Endothelial cell (in vitro differentiated cells): Measurements from ENCODE around the gene GTSE1. TPM values are rescaled to one million over a fixed set of nuclear protein-coding genes. Genes with fewer than 3 reads are reported as not detected.
A peak's percentile ranks its signal among the peaks of the same experiment; 100 is the strongest.

Experiments
- DNase-seq: peaks from one replicate; pipeline ENCODE4 v3.0.0; 2021; ENCODE audit warnings: low spot score
- H3K27ac Mint-ChIP-seq: one replicate; pipeline ENCODE4 v1.8.0; 2021; ENCODE audit warnings: mixed read lengths, inconsistent platforms; ENCODE audit not compliant: unreplicated experiment
- H3K27me3 Mint-ChIP-seq: one replicate; pipeline ENCODE4 v1.8.0; 2021; ENCODE audit warnings: mild to moderate bottlenecking, moderate library complexity, mixed read lengths, inconsistent platforms; ENCODE audit not compliant: unreplicated experiment
- H3K36me3 Mint-ChIP-seq: one replicate; pipeline ENCODE4 v1.8.0; 2021; ENCODE audit warnings: mild to moderate bottlenecking, low read depth, mixed read lengths, inconsistent platforms; ENCODE audit not compliant: unreplicated experiment
- H3K4me1 Mint-ChIP-seq: one replicate; pipeline ENCODE4 v1.8.0; 2021; ENCODE audit warnings: mild to moderate bottlenecking, mixed read lengths, inconsistent platforms; ENCODE audit not compliant: unreplicated experiment
- H3K4me3 Mint-ChIP-seq: one replicate; pipeline ENCODE4 v1.8.0; 2021; ENCODE audit warnings: mild to moderate bottlenecking, mixed read lengths, inconsistent platforms; ENCODE audit not compliant: unreplicated experiment
- H3K9me3 Mint-ChIP-seq: one replicate; pipeline ENCODE4 v1.8.0; 2021; ENCODE audit warnings: mixed read lengths, inconsistent platforms; ENCODE audit not compliant: unreplicated experiment
- CTCF ChIP-seq: fragments of 200-600 bp; sonication (generic); IDR thresholded peaks from one replicate; pipeline ENCODE4 v1.5.0; 2021; ENCODE audit warnings: antibody characterized with exemption; ENCODE audit not compliant: unreplicated experiment
- total RNA-seq: library from RNA; stranded (reverse); fragmentation: NEBNext Ultra II Directional; extraction: Animal tissue kit (Norgen Biotek cat#: 25700); gene quantifications from one replicate; pipeline ENCODE4 v1.2.1, GENCODE V29; 2021; ENCODE audit not compliant: unreplicated experiment

Gene GTSE1
- total RNA-seq, 1 donor from 2014 or later, result 8.2 TPM

DNA sequence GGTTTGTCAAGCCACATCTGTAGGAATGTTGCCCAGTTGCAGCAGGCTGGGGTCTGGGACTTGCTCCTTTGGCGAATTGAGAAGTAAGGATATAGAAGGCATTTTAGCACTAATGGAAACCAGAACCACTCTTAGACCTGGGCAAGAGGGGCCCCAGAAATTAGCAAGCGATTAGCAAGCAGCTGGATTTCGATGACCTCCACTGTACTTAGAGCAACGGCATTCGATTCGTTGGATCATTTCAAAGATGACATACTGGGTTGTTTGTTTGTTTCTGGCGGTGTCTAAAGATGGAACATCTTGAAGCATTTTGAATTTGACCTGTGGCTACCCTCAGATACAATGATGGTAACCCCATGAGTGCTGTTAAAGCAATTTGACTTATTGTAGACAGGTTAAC is 45.4 kb upstream of the GTSE1 start:
- Mint-ChIP-seq H3K4me3 (peak overlapping the region; percentile 80), H3K27me3 (peaks cover 3% of the 10 kb centered on the region), H3K4me1 (peaks cover 5% of the 10 kb centered on the region), H3K36me3 (no peaks in the 10 kb centered on the region), H3K9me3 (no peaks in the 10 kb centered on the region), H3K27ac (no peak overlapping the region)
- TF ChIP-seq CTCF, result no peak
- DNase-seq, result no peak

GRCh38 chr22:46251816-46252380 is 44.8 kb upstream of the GTSE1 start:
- Mint-ChIP-seq H3K4me3 (peak overlapping the region; percentile 80), H3K9me3 (no peaks in the 10 kb centered on the region), H3K27me3 (peaks cover 3% of the 10 kb centered on the region), H3K27ac (no peak overlapping the region), H3K36me3 (no peaks in the 10 kb centered on the region), H3K4me1 (peaks cover 5% of the 10 kb centered on the region)
- TF ChIP-seq CTCF, result no peak
- no peak for DNase-seq

- H3K27me3 Mint-ChIP-seq, result peaks cover 11% of the 10 kb centered on the region
- H3K4me3 Mint-ChIP-seq, result no peak overlapping the region
- no peak overlapping the region for H3K27ac Mint-ChIP-seq
- H3K4me1 Mint-ChIP-seq, result peaks cover under 1% of the 10 kb centered on the region
- no peaks in the 10 kb centered on the region for H3K9me3 Mint-ChIP-seq
- DNase-seq, result no peak
- peaks cover 1% of the 10 kb centered on the region for H3K36me3 Mint-ChIP-seq
- TF ChIP-seq CTCF, result no peak
Observed at GRCh38 chr22:46256358-46256958, 40.2 kb upstream of the GTSE1 start.

DNA sequence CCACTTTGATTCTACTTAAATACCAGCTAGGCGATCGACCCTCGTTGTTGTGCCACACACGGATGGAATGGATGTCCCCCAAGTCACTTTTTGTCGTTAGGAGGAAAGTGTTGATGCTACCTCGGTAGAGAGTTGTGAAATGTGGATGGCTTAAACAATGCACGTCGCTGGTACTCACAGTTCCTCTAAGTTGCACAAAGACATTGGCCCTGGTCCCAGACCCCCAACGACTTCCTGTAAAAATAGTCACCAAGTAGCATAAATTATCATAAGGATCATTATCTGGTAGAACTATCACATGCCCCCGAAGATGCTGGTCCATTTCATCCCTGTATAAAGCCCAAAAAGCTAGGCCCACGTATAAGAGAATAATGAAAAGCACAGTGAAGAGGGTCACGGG is 37.3 kb upstream of the GTSE1 start:
- no peaks in the 10 kb centered on the region for H3K4me1 Mint-ChIP-seq
- H3K4me3 Mint-ChIP-seq, result no peak overlapping the region
- no peaks in the 10 kb centered on the region for H3K9me3 Mint-ChIP-seq
- no peak for TF ChIP-seq CTCF
- no peak for DNase-seq
- peaks cover 13% of the 10 kb centered on the region for H3K36me3 Mint-ChIP-seq
- H3K27me3 Mint-ChIP-seq, result peaks cover 29% of the 10 kb centered on the region
- no peak overlapping the region for H3K27ac Mint-ChIP-seq

DNA sequence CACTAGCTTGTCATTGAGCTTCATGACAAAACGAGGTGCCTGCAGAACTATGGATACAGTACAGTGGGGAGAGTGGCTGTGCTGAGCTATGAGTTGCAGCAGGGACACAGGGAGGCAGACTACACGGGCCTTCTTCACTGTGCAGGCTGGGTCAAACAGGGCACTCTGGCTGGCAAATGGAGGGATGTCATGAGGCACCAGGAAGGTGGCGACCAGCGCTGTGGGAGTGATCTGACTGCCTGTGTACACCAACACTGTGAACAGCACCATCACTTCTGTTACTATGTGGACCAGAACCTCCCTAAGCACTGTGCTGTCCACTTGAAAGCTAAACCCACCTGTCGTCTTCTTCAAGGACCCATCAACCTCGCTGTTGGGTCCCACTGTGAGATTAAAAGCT is 36.6 kb upstream of the GTSE1 start:
- no peak for DNase-seq
- Mint-ChIP-seq H3K9me3 (no peaks in the 10 kb centered on the region), H3K27ac (no peak overlapping the region), H3K36me3 (peaks cover 14% of the 10 kb centered on the region), H3K27me3 (peaks cover 30% of the 10 kb centered on the region), H3K4me1 (no peaks in the 10 kb centered on the region), H3K4me3 (no peak overlapping the region)
- no peak for TF ChIP-seq CTCF
